GM21737 (cell line): Measurements from ENCODE around the gene PDZD8.
"Not testable (repeated sequence)": the region's sequence is repeated elsewhere in the genome, so short reads cannot be mapped to it uniquely, and the experiment has no call there.

Experiments
- ATAC-seq: cut with Tn5 transposase; IDR thresholded peaks from one replicate; pipeline ENCODE4 v1.9.1; 2021; ENCODE audit warnings: mild to moderate bottlenecking, moderate library complexity; ENCODE audit not compliant: unreplicated experiment

Gene PDZD8

DNA sequence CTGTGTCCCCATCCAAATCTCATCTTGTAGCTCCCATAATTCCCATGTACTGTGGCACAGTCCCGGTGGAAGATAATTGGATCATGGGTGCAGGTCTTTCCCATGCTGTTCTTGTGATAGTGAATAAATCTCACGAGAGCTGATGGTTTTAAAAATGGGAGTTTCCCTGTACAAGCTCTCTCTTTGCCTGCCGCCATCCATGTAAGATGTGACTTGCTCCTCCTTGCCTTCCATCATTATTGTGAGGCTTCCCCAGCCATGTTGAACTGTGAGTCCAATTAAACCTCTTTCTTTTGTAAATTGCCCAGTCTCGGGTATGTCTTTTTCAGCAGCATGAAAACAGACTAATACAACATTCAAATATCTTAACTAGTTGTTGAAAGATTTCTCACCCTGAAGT lies 145.1 kb downstream of the PDZD8 start:
- ATAC-seq = not testable (repeated sequence)

DNA sequence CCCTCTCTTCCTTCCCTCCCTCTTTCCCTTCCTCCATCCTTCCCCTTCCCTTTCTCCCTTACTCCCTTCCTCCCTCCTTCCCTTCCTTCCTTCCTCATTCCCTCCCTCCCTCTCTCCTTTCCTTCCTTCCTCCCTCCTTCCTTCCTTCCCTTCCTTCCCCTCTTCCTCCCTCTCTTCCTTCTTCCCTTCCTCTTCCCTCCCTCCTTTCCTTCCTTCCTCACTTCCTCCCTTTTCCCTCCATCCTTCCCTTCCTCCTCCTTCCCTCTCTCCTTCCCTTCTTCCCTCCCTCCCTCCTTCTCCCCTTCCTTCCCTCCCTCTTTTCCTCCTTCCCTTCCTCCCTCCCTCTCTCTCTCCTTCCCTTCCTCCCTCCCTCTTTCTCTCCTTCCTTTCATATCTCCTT lies 147.0 kb downstream of the PDZD8 start:
- no peak for ATAC-seq
